ENCODE data around the gene P2RY14.

P2RY14 gene

GRCh38 chr3:151196434-151196833 lies 81.9 kb downstream of the P2RY14 start:
- no peak overlapping the region for H3K4me3 ChIP-seq (ENCODE audit: low read length)
- H3F3A ChIP-seq (ENCODE audit: insufficient read depth, low read length) = no peaks in the 10 kb centered on the region
- no peaks in the 10 kb centered on the region for H3K4me1 ChIP-seq (ENCODE audit: low read length)
- H3K79me2 ChIP-seq (ENCODE audit: low read length) = no peaks in the 10 kb centered on the region
- no peaks in the 10 kb centered on the region for H4K20me1 ChIP-seq (ENCODE audit: insufficient read depth, low read length)
- DNase-seq = no peak
- no peak overlapping the region for H3K4me2 ChIP-seq (ENCODE audit: low read depth, low read length)
- H3K27me3 ChIP-seq (replicated peaks; ENCODE audit: insufficient read depth, low read length) = no peaks in the 10 kb centered on the region
- H3K9ac ChIP-seq (ENCODE audit: low read length) = no peak overlapping the region
- H3K36me3 ChIP-seq (replicated peaks; ENCODE audit: insufficient read depth, low read length) = no peaks in the 10 kb centered on the region
- H3K9me3 ChIP-seq (replicated peaks; ENCODE audit: insufficient read depth, low read length) = no peaks in the 10 kb centered on the region
- H3K27ac ChIP-seq (ENCODE audit: low read length) = no peak overlapping the region
- no peaks in the 10 kb centered on the region for H3K9me2 ChIP-seq (replicated peaks; ENCODE audit: insufficient read depth, low read length)
- H2AFZ ChIP-seq (ENCODE audit: low read length) = no peak overlapping the region
- no peak for TF ChIP-seq EZH2 (optimal IDR thresholded peaks at IDR 0.05; ENCODE audit: low read depth, low read length)
- TF ChIP-seq CTCF (IDR thresholded peaks at IDR 0.05; ENCODE audit: low read length) = no peak
- no peak for TF ChIP-seq EZH2phosphoT487 (IDR thresholded peaks at IDR 0.05; ENCODE audit: low read length)

DNA sequence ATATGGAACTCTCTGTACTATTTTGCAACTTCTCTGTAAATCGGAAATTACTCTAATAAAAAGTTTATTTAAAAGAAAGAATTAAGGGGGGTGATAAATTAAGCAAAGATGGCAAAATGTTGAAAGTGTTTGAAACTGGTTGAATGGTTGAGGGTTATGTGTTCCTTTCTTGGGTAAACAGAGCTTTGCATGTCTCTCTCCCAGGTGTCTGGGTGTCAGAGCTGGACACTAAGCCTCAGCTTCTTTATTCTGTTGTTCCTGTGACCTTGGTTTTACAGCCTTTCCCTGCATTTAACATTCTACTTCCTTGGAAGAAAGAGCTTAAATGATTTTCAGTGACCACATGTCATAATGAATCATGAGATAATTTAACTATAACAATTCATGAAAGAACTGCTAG lies 82.5 kb downstream of the P2RY14 start:
- Histone ChIP-seq H3K79me2 (ENCODE audit: low read length) (no peaks in the 10 kb centered on the region), H3K4me2 (ENCODE audit: low read depth, low read length) (no peak overlapping the region), H3K9me2 (replicated peaks; ENCODE audit: insufficient read depth, low read length) (no peaks in the 10 kb centered on the region), H3K27ac (ENCODE audit: low read length) (no peak overlapping the region), H3K27me3 (replicated peaks; ENCODE audit: insufficient read depth, low read length) (no peaks in the 10 kb centered on the region), H4K20me1 (ENCODE audit: insufficient read depth, low read length) (no peaks in the 10 kb centered on the region), H3K36me3 (replicated peaks; ENCODE audit: insufficient read depth, low read length) (no peaks in the 10 kb centered on the region), H2AFZ (ENCODE audit: low read length) (no peak overlapping the region), H3K4me3 (ENCODE audit: low read length) (no peak overlapping the region), H3K4me1 (ENCODE audit: low read length) (no peaks in the 10 kb centered on the region), H3K9me3 (replicated peaks; ENCODE audit: insufficient read depth, low read length) (no peaks in the 10 kb centered on the region), H3K9ac (ENCODE audit: low read length) (no peak overlapping the region), H3F3A (ENCODE audit: insufficient read depth, low read length) (no peaks in the 10 kb centered on the region)
- TF ChIP-seq EZH2phosphoT487 (IDR thresholded peaks at IDR 0.05; ENCODE audit: low read length) = no peak
- TF ChIP-seq CTCF (IDR thresholded peaks at IDR 0.05; ENCODE audit: low read length) = no peak
- TF ChIP-seq EZH2 (optimal IDR thresholded peaks at IDR 0.05; ENCODE audit: low read depth, low read length) = no peak
- no peak for DNase-seq

DNA sequence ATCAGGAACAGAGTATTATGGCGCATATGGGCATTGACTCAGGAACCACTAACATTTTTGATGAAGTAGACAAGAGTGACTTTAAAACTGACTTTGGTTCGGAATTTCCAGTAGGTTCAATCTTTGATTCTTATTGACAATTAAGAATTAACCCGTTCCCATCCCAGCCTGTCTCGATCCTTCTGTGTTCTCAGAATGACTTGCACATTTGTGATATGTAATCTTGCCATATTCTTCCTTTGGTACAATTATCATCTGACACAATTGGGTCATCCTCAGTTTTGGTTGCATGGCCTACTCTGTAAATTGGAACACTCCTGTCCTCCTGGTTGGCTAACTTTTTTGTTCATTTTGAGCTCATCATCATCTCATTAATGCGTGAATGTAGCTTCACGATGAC lies 85.8 kb downstream of the P2RY14 start:
- Histone ChIP-seq H3K4me2 (ENCODE audit: low read depth, low read length) (no peak overlapping the region), H4K20me1 (ENCODE audit: insufficient read depth, low read length) (no peaks in the 10 kb centered on the region), H3K27ac (ENCODE audit: low read length) (no peak overlapping the region), H3K27me3 (replicated peaks; ENCODE audit: insufficient read depth, low read length) (no peaks in the 10 kb centered on the region), H2AFZ (ENCODE audit: low read length) (no peak overlapping the region), H3K4me1 (ENCODE audit: low read length) (no peaks in the 10 kb centered on the region), H3K9me3 (replicated peaks; ENCODE audit: insufficient read depth, low read length) (no peaks in the 10 kb centered on the region), H3F3A (ENCODE audit: insufficient read depth, low read length) (no peaks in the 10 kb centered on the region), H3K9ac (ENCODE audit: low read length) (no peak overlapping the region), H3K9me2 (replicated peaks; ENCODE audit: insufficient read depth, low read length) (no peaks in the 10 kb centered on the region), H3K36me3 (replicated peaks; ENCODE audit: insufficient read depth, low read length) (no peaks in the 10 kb centered on the region), H3K4me3 (ENCODE audit: low read length) (no peak overlapping the region), H3K79me2 (ENCODE audit: low read length) (no peaks in the 10 kb centered on the region)
- DNase-seq = no peak
- no peak for TF ChIP-seq EZH2phosphoT487 (IDR thresholded peaks at IDR 0.05; ENCODE audit: low read length)
- no peak for TF ChIP-seq EZH2 (optimal IDR thresholded peaks at IDR 0.05; ENCODE audit: low read depth, low read length)
- no peak for TF ChIP-seq CTCF (IDR thresholded peaks at IDR 0.05; ENCODE audit: low read length)
